HG03575 (cell line): Measurements from ENCODE around the gene RFX8.

Experiments
- ATAC-seq: cut with Tn5 transposase; IDR thresholded peaks from one replicate; pipeline ENCODE4 v1.9.1; 2021; ENCODE audit not compliant: unreplicated experiment, insufficient number of reproducible peaks, low FRiP score; ENCODE audit errors: extremely low read depth

The RFX8 gene

GRCh38 chr2:101492936-101493473, 18.1 kb upstream of the RFX8 start:
- ATAC-seq, result no peak

GRCh38 chr2:101486994-101487393, 12.1 kb upstream of the RFX8 start:
- ATAC-seq, result no peak

- no peak for ATAC-seq
These were observed 11.4 kb upstream of the RFX8 start for GRCh38 chr2:101486258-101486701.

GRCh38 chr2:101485856-101486255, 10.9 kb upstream of the RFX8 start:
- no peak for ATAC-seq

GRCh38 chr2:101480764-101481163, 5.9 kb upstream of the RFX8 start:
- ATAC-seq, result no peak

- no peak for ATAC-seq
These were observed 4.9 kb upstream of the RFX8 start for GRCh38 chr2:101479810-101480209.

GRCh38 chr2:101479328-101479727, 4.4 kb upstream of the RFX8 start:
- ATAC-seq, result no peak

GRCh38 chr2:101478181-101479001, 3.5 kb upstream of the RFX8 start:
- no peak for ATAC-seq

GRCh38 chr2:101477556-101477955, 2.6 kb upstream of the RFX8 start:
- ATAC-seq, result no peak

- no peak for ATAC-seq
These were observed 1.8 kb upstream of the RFX8 start for GRCh38 chr2:101476605-101477208.

- no peak for ATAC-seq
These were observed 806 bp downstream of the RFX8 start for GRCh38 chr2:101473911-101474701.

GRCh38 chr2:101473591-101473910, 1.4 kb downstream of the RFX8 start:
- no peak for ATAC-seq

- ATAC-seq, result no peak
These were observed 5.0 kb downstream of the RFX8 start for GRCh38 chr2:101469863-101470262.

GRCh38 chr2:101467306-101467705, 7.6 kb downstream of the RFX8 start:
- ATAC-seq, result no peak

GRCh38 chr2:101466426-101466825, 8.5 kb downstream of the RFX8 start:
- ATAC-seq, result no peak

GRCh38 chr2:101464841-101465240, 10.1 kb downstream of the RFX8 start:
- no peak for ATAC-seq

GRCh38 chr2:101463911-101464641, 10.8 kb downstream of the RFX8 start:
- ATAC-seq, result no peak

GRCh38 chr2:101463421-101463820, 11.5 kb downstream of the RFX8 start:
- ATAC-seq, result no peak

GRCh38 chr2:101461381-101461780, 13.5 kb downstream of the RFX8 start:
- no peak for ATAC-seq
